ENCODE results near the gene PRICKLE1. TPM values are rescaled to one million over a fixed set of nuclear protein-coding genes. Genes with fewer than 3 reads are reported as not detected.
A peak's percentile ranks its signal among the peaks of the same experiment; 100 is the strongest.

PRICKLE1 gene
- total and polyA plus RNA-seq, 2 of the 13 experiments (the other 11 are each of a cell fraction or from before 2014, with no cell fraction given), result not detected

DNA sequence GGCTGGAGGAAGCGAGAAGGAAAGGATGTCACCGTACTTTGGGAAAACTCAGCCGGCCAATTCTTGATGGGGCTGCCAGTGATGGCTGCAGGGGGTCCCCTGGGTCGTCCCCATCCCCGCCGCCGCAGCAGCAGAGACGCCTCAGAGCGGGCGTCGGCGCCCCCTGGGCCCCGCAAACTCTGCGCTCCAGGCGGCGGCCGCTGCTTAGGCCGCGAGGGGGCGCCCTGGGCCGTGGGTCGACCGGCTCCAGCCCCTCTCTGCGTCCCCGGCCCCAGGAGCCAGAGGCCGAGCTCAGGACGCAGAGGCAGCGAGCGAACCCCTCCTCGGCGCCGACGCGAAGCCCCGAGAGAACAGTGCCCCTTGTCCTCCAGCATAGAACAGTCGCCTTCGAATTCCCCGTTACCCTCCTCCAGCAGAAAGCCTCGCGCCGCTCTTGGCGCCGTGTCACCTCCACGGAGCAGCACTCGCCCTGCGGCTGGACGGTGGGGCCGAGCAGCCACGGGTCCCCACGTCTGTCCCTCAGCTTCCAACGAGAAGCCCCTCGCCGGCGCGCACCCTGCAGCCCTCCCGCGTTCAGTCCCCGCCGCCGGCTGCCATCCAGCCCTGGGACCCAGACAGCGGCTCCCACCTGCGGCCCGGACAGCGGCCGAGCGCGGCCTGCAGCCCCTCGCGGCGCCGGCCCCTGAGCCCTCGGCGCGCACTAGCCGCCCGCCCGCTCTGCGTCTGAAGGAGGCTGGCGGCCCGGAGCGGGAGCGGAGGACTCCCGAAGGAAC is 106.6 kb downstream of the PRICKLE1 start (continued):
- TF ChIP-seq NCOA2 (CRISPR knock-in tag; IDR thresholded peaks at IDR 0.05) (no peak), TGIF2 (CRISPR knock-in tag; IDR thresholded peaks at IDR 0.05) (no peak), ZNF564 (CRISPR knock-in tag; IDR thresholded peaks at IDR 0.05) (0 out of 2 replicates have a peak, but pooled peaks have one; percentile 15), JARID2 (CRISPR knock-in tag; IDR thresholded peaks at IDR 0.05; ENCODE audit: insufficient replicate concordance) (no peak), POLR2AphosphoS5 (IDR thresholded peaks at IDR 0.05; ENCODE audit: low read depth, low read length) (no peak), ZNF550 (CRISPR knock-in tag; IDR thresholded peaks at IDR 0.05; ENCODE audit: borderline replicate concordance) (no peak), FIP1L1 (IDR thresholded peaks at IDR 0.05; ENCODE audit: borderline replicate concordance, insufficient read depth, low read depth, low read length) (no peak), EZH2 (conservative IDR thresholded peaks at IDR 0.05; ENCODE audit: low read depth, low read length) (peak; percentile 63; the same call in 1 of the 2 replicates), SMARCE1 (IDR thresholded peaks at IDR 0.05; ENCODE audit: borderline replicate concordance) (no peak), MBD4 (IDR thresholded peaks at IDR 0.05; ENCODE audit: borderline replicate concordance, low read length) (no peak), MIER3 (CRISPR knock-in tag; IDR thresholded peaks at IDR 0.05; ENCODE audit: borderline replicate concordance) (no peak), TOE1 (CRISPR knock-in tag; IDR thresholded peaks at IDR 0.05) (no peak), ZNF83 (CRISPR knock-in tag; IDR thresholded peaks at IDR 0.05; ENCODE audit: borderline replicate concordance) (no peak), IKZF4 (CRISPR knock-in tag; IDR thresholded peaks at IDR 0.05; ENCODE audit: borderline replicate concordance, low read depth, not compliant biosample characterization) (no peak), SYNCRIP (IDR thresholded peaks at IDR 0.05; ENCODE audit: insufficient read depth, low read depth, low read length) (no peak), ZSCAN9 (CRISPR knock-in tag; IDR thresholded peaks at IDR 0.05; ENCODE audit: borderline replicate concordance) (no peak), GATAD1 (CRISPR knock-in tag; IDR thresholded peaks at IDR 0.05) (no peak), KDM3A (CRISPR knock-in tag; IDR thresholded peaks at IDR 0.05; ENCODE audit: low read depth) (peak; percentile 51; the same call in 1 of the 2 replicates)
- TF ChIP-seq, protein P1, sequence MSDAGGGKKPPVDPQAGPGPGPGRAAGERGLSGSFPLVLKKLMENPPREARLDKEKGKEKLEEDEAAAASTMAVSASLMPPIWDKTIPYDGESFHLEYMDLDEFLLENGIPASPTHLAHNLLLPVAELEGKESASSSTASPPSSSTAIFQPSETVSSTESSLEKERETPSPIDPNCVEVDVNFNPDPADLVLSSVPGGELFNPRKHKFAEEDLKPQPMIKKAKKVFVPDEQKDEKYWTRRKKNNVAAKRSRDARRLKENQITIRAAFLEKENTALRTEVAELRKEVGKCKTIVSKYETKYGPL (CRISPR knock-in tag; IDR thresholded peaks at IDR 0.05), result no peak
- TF ChIP-seq, protein P2, sequence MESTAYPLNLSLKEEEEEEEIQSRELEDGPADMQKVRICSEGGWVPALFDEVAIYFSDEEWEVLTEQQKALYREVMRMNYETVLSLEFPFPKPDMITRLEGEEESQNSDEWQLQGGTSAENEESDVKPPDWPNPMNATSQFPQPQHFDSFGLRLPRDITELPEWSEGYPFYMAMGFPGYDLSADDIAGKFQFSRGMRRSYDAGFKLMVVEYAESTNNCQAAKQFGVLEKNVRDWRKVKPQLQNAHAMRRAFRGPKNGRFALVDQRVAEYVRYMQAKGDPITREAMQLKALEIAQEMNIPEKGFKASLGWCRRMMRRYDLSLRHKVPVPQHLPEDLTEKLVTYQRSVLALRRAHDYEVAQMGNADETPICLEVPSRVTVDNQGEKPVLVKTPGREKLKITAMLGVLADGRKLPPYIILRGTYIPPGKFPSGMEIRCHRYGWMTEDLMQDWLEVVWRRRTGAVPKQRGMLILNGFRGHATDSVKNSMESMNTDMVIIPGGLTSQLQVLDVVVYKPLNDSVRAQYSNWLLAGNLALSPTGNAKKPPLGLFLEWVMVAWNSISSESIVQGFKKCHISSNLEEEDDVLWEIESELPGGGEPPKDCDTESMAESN (CRISPR knock-in tag; conservative IDR thresholded peaks at IDR 0.05), result no peak
- TF ChIP-seq, protein P3, sequence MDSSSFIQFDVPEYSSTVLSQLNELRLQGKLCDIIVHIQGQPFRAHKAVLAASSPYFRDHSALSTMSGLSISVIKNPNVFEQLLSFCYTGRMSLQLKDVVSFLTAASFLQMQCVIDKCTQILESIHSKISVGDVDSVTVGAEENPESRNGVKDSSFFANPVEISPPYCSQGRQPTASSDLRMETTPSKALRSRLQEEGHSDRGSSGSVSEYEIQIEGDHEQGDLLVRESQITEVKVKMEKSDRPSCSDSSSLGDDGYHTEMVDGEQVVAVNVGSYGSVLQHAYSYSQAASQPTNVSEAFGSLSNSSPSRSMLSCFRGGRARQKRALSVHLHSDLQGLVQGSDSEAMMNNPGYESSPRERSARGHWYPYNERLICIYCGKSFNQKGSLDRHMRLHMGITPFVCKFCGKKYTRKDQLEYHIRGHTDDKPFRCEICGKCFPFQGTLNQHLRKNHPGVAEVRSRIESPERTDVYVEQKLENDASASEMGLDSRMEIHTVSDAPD (CRISPR knock-in tag; IDR thresholded peaks at IDR 0.05), result no peak
- TF ChIP-seq, protein P4, sequence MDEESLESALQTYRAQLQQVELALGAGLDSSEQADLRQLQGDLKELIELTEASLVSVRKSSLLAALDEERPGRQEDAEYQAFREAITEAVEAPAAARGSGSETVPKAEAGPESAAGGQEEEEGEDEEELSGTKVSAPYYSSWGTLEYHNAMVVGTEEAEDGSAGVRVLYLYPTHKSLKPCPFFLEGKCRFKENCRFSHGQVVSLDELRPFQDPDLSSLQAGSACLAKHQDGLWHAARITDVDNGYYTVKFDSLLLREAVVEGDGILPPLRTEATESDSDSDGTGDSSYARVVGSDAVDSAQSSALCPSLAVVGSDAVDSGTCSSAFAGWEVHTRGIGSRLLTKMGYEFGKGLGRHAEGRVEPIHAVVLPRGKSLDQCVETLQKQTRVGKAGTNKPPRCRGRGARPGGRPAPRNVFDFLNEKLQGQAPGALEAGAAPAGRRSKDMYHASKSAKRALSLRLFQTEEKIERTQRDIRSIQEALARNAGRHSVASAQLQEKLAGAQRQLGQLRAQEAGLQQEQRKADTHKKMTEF (CRISPR knock-in tag; IDR thresholded peaks at IDR 0.05), result peak; percentile 26; the same call in 1 of the 2 replicates
- TF ChIP-seq, protein P5, sequence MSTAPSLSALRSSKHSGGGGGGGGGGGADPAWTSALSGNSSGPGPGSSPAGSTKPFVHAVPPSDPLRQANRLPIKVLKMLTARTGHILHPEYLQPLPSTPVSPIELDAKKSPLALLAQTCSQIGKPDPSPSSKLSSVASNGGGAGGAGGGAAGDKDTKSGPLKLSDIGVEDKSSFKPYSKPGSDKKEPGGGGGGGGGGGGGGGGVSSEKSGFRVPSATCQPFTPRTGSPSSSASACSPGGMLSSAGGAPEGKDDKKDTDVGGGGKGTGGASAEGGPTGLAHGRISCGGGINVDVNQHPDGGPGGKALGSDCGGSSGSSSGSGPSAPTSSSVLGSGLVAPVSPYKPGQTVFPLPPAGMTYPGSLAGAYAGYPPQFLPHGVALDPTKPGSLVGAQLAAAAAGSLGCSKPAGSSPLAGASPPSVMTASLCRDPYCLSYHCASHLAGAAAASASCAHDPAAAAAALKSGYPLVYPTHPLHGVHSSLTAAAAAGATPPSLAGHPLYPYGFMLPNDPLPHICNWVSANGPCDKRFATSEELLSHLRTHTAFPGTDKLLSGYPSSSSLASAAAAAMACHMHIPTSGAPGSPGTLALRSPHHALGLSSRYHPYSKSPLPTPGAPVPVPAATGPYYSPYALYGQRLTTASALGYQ (CRISPR knock-in tag; IDR thresholded peaks at IDR 0.05), result no peak
